HepG2 (cell line): ENCODE results near the gene TXNDC2. TPM values are rescaled to one million over a fixed set of nuclear protein-coding genes. Genes with fewer than 3 reads are reported as not detected.
"Not testable (repeated sequence)": the region's sequence is repeated elsewhere in the genome, so short reads cannot be mapped to it uniquely, and the experiment has no call there.

Experiments used
- ATAC-seq: fragments of 200-7000 bp; cut with Tn5 transposase; 3 replicates; pipeline ENCODE4 v1.9.1; 2020; ENCODE audit warnings: mild to moderate bottlenecking, moderate library complexity
- BruUV-seq: library from RNA; stranded (reverse); fragments of 400-500 nt; replicated peaks from 2 replicates; lab custom pipeline; 2021; lab: Mats Ljungman, UMichigan
- CTCF ChIA-PET: fragments of 300-600 bp; formaldehyde crosslinking; extraction: SDS; loops from one replicate; lab custom pipeline; 2021; ENCODE audit warnings: low total read pairs, inconsistent platforms, low intra/inter-chr PET ratio; lab: Yijun Ruan, JAX
- POLR2A ChIA-PET: fragments of 350-600 bp; sonication (Branson Sonifier 250); formaldehyde crosslinking; loops from one replicate; lab custom pipeline; 2020; ENCODE audit warnings: antibody characterized with exemption, inconsistent platforms; lab: Yijun Ruan, JAX
- DNase-seq: peaks from one replicate; pipeline ENCODE4 v3.0.0-alpha.2; 2015; ENCODE audit warnings: low spot score
- FAIRE-seq: peaks from 3 replicates; lab custom pipeline; 2011; peaks lifted over from hg19 to GRCh38; lab: Jason Lieb, UNC
- H2AFZ ChIP-seq: one replicate; pipeline ENCODE4 v1.6.1; 2011; ENCODE audit warnings: low read length, inconsistent platforms
- H3K27ac ChIP-seq: fragments of 300-600 bp; 3 replicates; pipeline ENCODE4 v1.8.0; 2011; ENCODE audit warnings: mixed run types, mild to moderate bottlenecking, mixed read lengths, low read length, inconsistent platforms; ENCODE audit not compliant: insufficient read depth; ENCODE audit errors: extremely low read length
- H3K27me3 ChIP-seq, 2 experiments: fragments of 200-600 bp in 1 of 2; 2 replicates in 1 of 2; 3 replicates in 1 of 2; pipeline versions ENCODE4 v1.6.0 to v1.8.0; 2011; ENCODE audit warnings: low read length in 2 of 2, mild to moderate bottlenecking in 2 of 2, moderate library complexity in 2 of 2, inconsistent platforms in 1 of 2; ENCODE audit not compliant: insufficient read depth in 2 of 2, control insufficient read depth in 1 of 2
- H3K36me3 ChIP-seq, 2 experiments: fragments of 200-600 bp in 1 of 2; replicated peaks in 1 of 2; 2 replicates in 1 of 2; 3 replicates in 1 of 2; pipeline versions ENCODE4 v1.5.1 to v1.8.0; 2011; ENCODE audit warnings: low read length in 2 of 2, inconsistent platforms in 1 of 2; ENCODE audit not compliant: insufficient read depth in 2 of 2, control insufficient read depth in 1 of 2
- H3K4me1 ChIP-seq: 2 replicates; pipeline ENCODE4 v1.5.1; 2012; ENCODE audit warnings: low read length, inconsistent platforms; ENCODE audit not compliant: insufficient read depth
- H3K4me2 ChIP-seq: 2 replicates; pipeline ENCODE4 v1.6.0; 2011; ENCODE audit warnings: low read depth, low read length, inconsistent platforms
- H3K4me3 ChIP-seq, 3 experiments: fragments of 200-600 bp in 1 of 3; sonication (generic), shearing (Covaris generic) in 1 of 3; replicated peaks in 1 of 3; 2 replicates each; pipeline ENCODE4 v1.5.1; 2011 to 2016; ENCODE audit warnings: low read length in 3 of 3, inconsistent platforms in 2 of 3, low read depth in 2 of 3, mild to moderate bottlenecking in 2 of 3, control low read depth in 1 of 3, mixed read lengths in 1 of 3; ENCODE audit not compliant: insufficient read depth in 1 of 3
- H3K79me2 ChIP-seq: one replicate; pipeline ENCODE4 v1.6.1; 2011; ENCODE audit warnings: low read length, inconsistent platforms; ENCODE audit not compliant: insufficient read depth
- H3K9ac ChIP-seq: 2 replicates; pipeline ENCODE4 v1.6.0; 2011; ENCODE audit warnings: mild to moderate bottlenecking, low read depth, low read length, inconsistent platforms; ENCODE audit not compliant: insufficient read depth
- H3K9me3 ChIP-seq: 2 replicates; pipeline ENCODE4 v1.5.1; 2012; ENCODE audit warnings: mild to moderate bottlenecking, low read length
- H4K20me1 ChIP-seq: 2 replicates; pipeline ENCODE4 v1.6.0; 2011; ENCODE audit warnings: inconsistent platforms, mild to moderate bottlenecking, low read length, moderate library complexity; ENCODE audit not compliant: insufficient read depth
- CEBPB ChIP-seq: IDR thresholded peaks from 2 replicates; pipeline ENCODE4 v1.6.1; 2011; ENCODE audit warnings: low read depth, low read length, improper control_type of control experiment, borderline replicate concordance
- GMEB2 ChIP-seq: IDR thresholded peaks from 2 replicates; pipeline ENCODE4 v1.6.1; 2016; ENCODE audit warnings: missing biosample characterization, missing genetic modification reagents, low read depth
- KAT7 ChIP-seq: IDR thresholded peaks from 2 replicates; pipeline ENCODE4 v1.6.1; 2018; ENCODE audit warnings: borderline replicate concordance, missing compliant biosample characterization
- KLF16 ChIP-seq, 2 experiments: sonication (generic) in 1 of 2; formaldehyde crosslinking in 1 of 2; IDR thresholded peaks; 2 replicates each; pipeline versions ENCODE4 v1.6.1 to v1.8.0; 2016 to 2023; ENCODE audit warnings: missing genetic modification reagents in 2 of 2, missing compliant biosample characterization in 1 of 2
- KLF6 ChIP-seq: IDR thresholded peaks from 2 replicates; pipeline ENCODE4 v1.8.0; 2016; ENCODE audit warnings: missing biosample characterization, missing genetic modification reagents
- TARDBP ChIP-seq: sonication (generic); formaldehyde crosslinking; IDR thresholded peaks from 2 replicates; pipeline ENCODE4 v1.8.0; 2022; ENCODE audit warnings: mild to moderate bottlenecking, missing genetic modification reagents
- ZNF121 ChIP-seq: sonication (generic); formaldehyde crosslinking; IDR thresholded peaks from 2 replicates; pipeline ENCODE4 v1.5.0; 2020; ENCODE audit warnings: mild to moderate bottlenecking, missing genetic modification reagents
- ZNF317 ChIP-seq: sonication (generic); formaldehyde crosslinking; IDR thresholded peaks from 2 replicates; pipeline ENCODE4 v1.5.0; 2020; ENCODE audit warnings: mild to moderate bottlenecking, missing genetic modification reagents
- ZNF513 ChIP-seq: sonication (generic); formaldehyde crosslinking; conservative IDR thresholded peaks from 2 replicates; pipeline ENCODE4 v1.5.0; 2020; ENCODE audit warnings: missing genetic modification reagents
- ZNF691 ChIP-seq: sonication (generic); formaldehyde crosslinking; IDR thresholded peaks from 2 replicates; pipeline ENCODE4 v1.4.0; 2020; ENCODE audit warnings: missing genetic modification reagents, low read depth, mild to moderate bottlenecking, borderline replicate concordance
- WGBS: methylation state at CpG from one replicate; pipeline ENCODE4 v1.1.6; 2017; ENCODE audit warnings: low lambda C conversion rate; 5-methylcytosine and 5-hydroxymethylcytosine counted together
- in situ Hi-C: cut with HindIII; loops from 2 replicates; pipeline ENCODE4 v1.10.0; 2017; ENCODE audit warnings: low pct_unique_long_range_greater_than_20kb; ENCODE audit not compliant: extremely low pct_ligation_motif_present
- intact Hi-C: fragments of 100-400 bp; cut with micrococcal nuclease; formaldehyde crosslinking; loops from one replicate; pipeline ENCODE4 v1.10.0; 2022; ENCODE audit not compliant: unreplicated experiment
- polyA plus RNA-seq, 8 experiments: library from polyadenylated mRNA; depleted of rRNA in 3 of 8; stranded (reverse) in 7 of 8; unstranded in 1 of 8; fragments of >200 nt; fragmentation: Illumina TruSeq in 4 of 8; extraction: Trizol in 4 of 8; gene quantifications; 2 replicates each; pipeline versions ENCODE4 v1.2.1 to v1.2.3, GENCODE V29; 2011 to 2016; ENCODE audit warnings: low read depth in 4 of 8, missing spikeins in 1 of 8, mixed read lengths in 1 of 8; ENCODE audit not compliant: insufficient read depth in 1 of 8
- total RNA-seq, 5 experiments: library from RNA; depleted of rRNA; stranded (reverse); fragments of >200 nt; fragmentation: Illumina TruSeq; extraction: Trizol; gene quantifications; 2 replicates each; pipeline ENCODE4 v1.2.3, GENCODE V29; 2016; ENCODE audit warnings: low read depth in 1 of 5

Gene TXNDC2
- total and polyA plus RNA-seq, 2 of the 13 experiments (the other 11 are each of a cell fraction or from before 2014, with no cell fraction given): not detected

GRCh38 chr18:9890957-9891356 lies 5.2 kb downstream of the TXNDC2 start (continued):
- no peak for TF ChIP-seq ZNF513 (CRISPR knock-in tag)

GRCh38 chr18:9891515-9891914 lies 5.7 kb downstream of the TXNDC2 start:
- H4K20me1 ChIP-seq, H3K79me2 ChIP-seq, H3K4me3 ChIP-seq, H3K9me3 ChIP-seq, H3K27me3 ChIP-seq, H3K4me2 ChIP-seq, H3K36me3 ChIP-seq, in situ Hi-C loops, H2AFZ ChIP-seq, CTCF ChIA-PET, H3K9ac ChIP-seq, ATAC-seq, BruUV-seq, DNase-seq, intact Hi-C loops, H3K27ac ChIP-seq, FAIRE-seq, POLR2A ChIA-PET: not testable (repeated sequence)
- 71% methylated on average over 4 of the region's 4 CpGs for WGBS
- peaks cover 14% of the 10 kb centered on the region for H3K4me1 ChIP-seq

- Histone ChIP-seq H3K4me3 (no peak overlapping the region), H3K79me2 (no peaks in the 10 kb centered on the region), H4K20me1 (no peaks in the 10 kb centered on the region), H3K36me3 (no peaks in the 10 kb centered on the region), H3K9ac (no peak overlapping the region), H3K4me2 (no peak overlapping the region), H3K27me3 (no peaks in the 10 kb centered on the region), H3K27ac (no peak overlapping the region), H2AFZ (no peak overlapping the region), H3K9me3 (no peaks in the 10 kb centered on the region), H3K4me1 (peaks cover 30% of the 10 kb centered on the region)
- POLR2A ChIA-PET: no interaction called here
- FAIRE-seq (no peak), DNase-seq (no peak), ATAC-seq (no peak)
- WGBS: 85% methylated on average over 6 of the region's 6 CpGs
- BruUV-seq: no TSS peak
- in situ Hi-C loops: no loop called here
- TF ChIP-seq KAT7: no peak
- TF ChIP-seq ZNF121: peak; percentile 48; the same call in 1 of the 2 replicates
- TF ChIP-seq ZNF317 (CRISPR knock-in tag): no peak
- TF ChIP-seq TARDBP (CRISPR knock-in tag): no peak
- TF ChIP-seq GMEB2 (CRISPR knock-in tag): no peak
- no peak for TF ChIP-seq KLF6 (CRISPR knock-in tag)
- no peak for TF ChIP-seq KLF16 (CRISPR knock-in tag; IDR thresholded peaks at IDR 0.05)
- TF ChIP-seq CEBPB: no peak
- TF ChIP-seq ZNF691 (CRISPR knock-in tag): no peak
- intact Hi-C loops: no loop called here
- CTCF ChIA-PET: no interaction called here
Measured at GRCh38 chr18:9894454-9895068, 8.8 kb downstream of the TXNDC2 start.
